T-helper 17 cell (primary cell): ENCODE data around the gene TSPAN9. TPM values are rescaled to one million over a fixed set of nuclear protein-coding genes. Genes with fewer than 3 reads are reported as not detected.

ENCODE experiments used
- ATAC-seq: fragments of 150-1000 bp; cut with Tn5 transposase; 2 replicates; pipeline ENCODE4 v1.10.0; 2021; ENCODE audit warnings: mild to moderate bottlenecking, moderate library complexity
- DNase-seq, 3 donors: peaks; one replicate each; pipeline versions ENCODE4 v3.0.0 to v3.0.0-alpha.2; 2020 to 2021
- H3K9me3 ChIP-seq: one replicate; pipeline ENCODE4 v1.7.0; 2013; ENCODE audit warnings: low read length, mild to moderate bottlenecking; ENCODE audit not compliant: control insufficient read depth, poor library complexity, severe bottlenecking
- H3K27ac Mint-ChIP-seq: one replicate; pipeline ENCODE4 v1.8.0; 2022; ENCODE audit warnings: mild to moderate bottlenecking, moderate library complexity, mixed read lengths
- H3K27me3 Mint-ChIP-seq: one replicate; pipeline ENCODE4 v1.8.0; 2022; ENCODE audit warnings: mixed read lengths
- H3K36me3 Mint-ChIP-seq: one replicate; pipeline ENCODE4 v1.8.0; 2022; ENCODE audit warnings: low read depth, mixed read lengths
- H3K4me1 Mint-ChIP-seq: one replicate; pipeline ENCODE4 v1.8.0; 2022; ENCODE audit warnings: mild to moderate bottlenecking, mixed read lengths
- H3K4me3 Mint-ChIP-seq: one replicate; pipeline ENCODE4 v1.8.0; 2022; ENCODE audit warnings: mild to moderate bottlenecking, moderate library complexity, mixed read lengths
- total RNA-seq, 4 donors: library from RNA in 2 of 4; stranded (reverse) in 2 of 4; gene quantifications; one replicate each; pipeline ENCODE4 v1.2.3 and lab custom pipeline; 2022 to 2026

The TSPAN9 gene
- total RNA-seq, 2 donors from 2014 or later = 1.4 to 24.2 TPM

GRCh38 chr12:3308063-3308462, 230.9 kb downstream of the TSPAN9 start:
- no peak overlapping the region for H3K27ac Mint-ChIP-seq

GRCh38 chr12:3308609-3309008, 231.4 kb downstream of the TSPAN9 start:
- H3K9me3 ChIP-seq = no peaks in the 10 kb centered on the region
- no peak for ATAC-seq
- no peak overlapping the region for H3K4me3 Mint-ChIP-seq
- H3K4me1 Mint-ChIP-seq = no peaks in the 10 kb centered on the region
- peaks cover 2% of the 10 kb centered on the region for H3K36me3 Mint-ChIP-seq
- no peak for DNase-seq
- H3K27me3 Mint-ChIP-seq = peaks cover 63% of the 10 kb centered on the region
- no peak overlapping the region for H3K27ac Mint-ChIP-seq

More at GRCh38 chr12:3308063-3308462, 230.9 kb downstream of the TSPAN9 start:
- Mint-ChIP-seq H3K36me3 (peaks cover 2% of the 10 kb centered on the region), H3K27me3 (peaks cover 61% of the 10 kb centered on the region), H3K4me1 (no peaks in the 10 kb centered on the region), H3K4me3 (no peak overlapping the region)
- ATAC-seq (no peak), DNase-seq (no peak)
- no peaks in the 10 kb centered on the region for H3K9me3 ChIP-seq

- Mint-ChIP-seq H3K4me3 (no peak overlapping the region), H3K27ac (no peak overlapping the region), H3K27me3 (peaks cover 64% of the 10 kb centered on the region), H3K36me3 (peaks cover 2% of the 10 kb centered on the region), H3K4me1 (no peaks in the 10 kb centered on the region)
- no peaks in the 10 kb centered on the region for H3K9me3 ChIP-seq
- ATAC-seq = no peak
- no peak for DNase-seq
These were observed 232.6 kb downstream of the TSPAN9 start for GRCh38 chr12:3309805-3310204.

DNA sequence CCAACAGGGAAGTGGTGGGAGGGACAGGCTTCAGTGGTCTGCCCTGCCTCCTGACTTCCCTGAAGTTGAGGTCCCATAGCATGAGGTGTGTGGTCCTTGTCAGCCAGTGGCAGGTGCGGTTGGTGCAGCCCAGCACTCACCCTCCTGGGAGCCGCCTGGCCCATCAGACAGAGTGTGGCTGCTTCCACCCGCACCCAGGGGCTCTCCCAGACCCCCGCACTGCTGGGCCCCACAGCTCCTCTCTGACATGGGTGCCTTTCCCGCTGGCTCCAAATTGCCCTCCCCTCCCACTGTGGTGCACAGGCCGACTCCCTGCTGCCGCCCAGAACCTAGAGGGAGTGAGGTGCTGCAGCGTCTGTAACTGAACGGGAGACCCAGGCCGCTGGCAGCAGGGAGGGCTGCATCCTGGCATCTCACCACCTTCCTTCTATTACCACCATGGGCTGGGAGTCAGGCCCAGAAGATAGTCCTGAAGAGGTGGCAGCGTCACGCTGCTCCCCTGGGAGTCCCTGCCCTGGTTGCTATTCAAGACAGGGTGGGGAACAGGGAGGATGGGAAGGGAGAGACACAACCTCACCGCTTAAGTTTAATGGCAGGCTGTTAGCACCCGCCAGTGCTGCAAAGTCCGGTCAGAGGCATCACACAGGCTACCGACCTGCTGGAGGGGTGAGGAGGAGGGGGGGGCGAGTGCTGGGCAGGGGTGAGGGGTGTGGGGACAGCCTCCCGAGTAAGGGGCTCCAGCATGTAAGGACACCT, 233.3 kb downstream of the TSPAN9 start:
- Mint-ChIP-seq H3K36me3 (peaks cover 2% of the 10 kb centered on the region), H3K4me1 (peaks cover under 1% of the 10 kb centered on the region), H3K27ac (no peak overlapping the region), H3K4me3 (no peak overlapping the region), H3K27me3 (peaks cover 69% of the 10 kb centered on the region)
- ATAC-seq (no peak), DNase-seq (no peak)
- H3K9me3 ChIP-seq = no peaks in the 10 kb centered on the region

- ATAC-seq = no peak
- Mint-ChIP-seq H3K27ac (no peak overlapping the region), H3K4me3 (no peak overlapping the region), H3K36me3 (peaks cover 2% of the 10 kb centered on the region), H3K4me1 (peaks cover 3% of the 10 kb centered on the region), H3K27me3 (peaks cover 74% of the 10 kb centered on the region)
- DNase-seq = no peak
- H3K9me3 ChIP-seq = no peaks in the 10 kb centered on the region
These were observed 233.8 kb downstream of the TSPAN9 start for GRCh38 chr12:3311027-3311402.

- no peak for ATAC-seq
- H3K36me3 Mint-ChIP-seq = peaks cover 2% of the 10 kb centered on the region
- H3K9me3 ChIP-seq = no peaks in the 10 kb centered on the region
- peaks cover 3% of the 10 kb centered on the region for H3K4me1 Mint-ChIP-seq
- no peak overlapping the region for H3K4me3 Mint-ChIP-seq
- H3K27me3 Mint-ChIP-seq = peaks cover 70% of the 10 kb centered on the region
- H3K27ac Mint-ChIP-seq = no peak overlapping the region
- no peak for DNase-seq
These were observed 234.4 kb downstream of the TSPAN9 start for GRCh38 chr12:3311491-3312103.

GRCh38 chr12:3313066-3313465, 235.9 kb downstream of the TSPAN9 start:
- Mint-ChIP-seq H3K27me3 (peaks cover 61% of the 10 kb centered on the region), H3K27ac (no peak overlapping the region), H3K36me3 (peaks cover under 1% of the 10 kb centered on the region), H3K4me3 (no peak overlapping the region), H3K4me1 (peaks cover 3% of the 10 kb centered on the region)
- H3K9me3 ChIP-seq = no peaks in the 10 kb centered on the region
- DNase-seq = no peak
- ATAC-seq = no peak

DNA sequence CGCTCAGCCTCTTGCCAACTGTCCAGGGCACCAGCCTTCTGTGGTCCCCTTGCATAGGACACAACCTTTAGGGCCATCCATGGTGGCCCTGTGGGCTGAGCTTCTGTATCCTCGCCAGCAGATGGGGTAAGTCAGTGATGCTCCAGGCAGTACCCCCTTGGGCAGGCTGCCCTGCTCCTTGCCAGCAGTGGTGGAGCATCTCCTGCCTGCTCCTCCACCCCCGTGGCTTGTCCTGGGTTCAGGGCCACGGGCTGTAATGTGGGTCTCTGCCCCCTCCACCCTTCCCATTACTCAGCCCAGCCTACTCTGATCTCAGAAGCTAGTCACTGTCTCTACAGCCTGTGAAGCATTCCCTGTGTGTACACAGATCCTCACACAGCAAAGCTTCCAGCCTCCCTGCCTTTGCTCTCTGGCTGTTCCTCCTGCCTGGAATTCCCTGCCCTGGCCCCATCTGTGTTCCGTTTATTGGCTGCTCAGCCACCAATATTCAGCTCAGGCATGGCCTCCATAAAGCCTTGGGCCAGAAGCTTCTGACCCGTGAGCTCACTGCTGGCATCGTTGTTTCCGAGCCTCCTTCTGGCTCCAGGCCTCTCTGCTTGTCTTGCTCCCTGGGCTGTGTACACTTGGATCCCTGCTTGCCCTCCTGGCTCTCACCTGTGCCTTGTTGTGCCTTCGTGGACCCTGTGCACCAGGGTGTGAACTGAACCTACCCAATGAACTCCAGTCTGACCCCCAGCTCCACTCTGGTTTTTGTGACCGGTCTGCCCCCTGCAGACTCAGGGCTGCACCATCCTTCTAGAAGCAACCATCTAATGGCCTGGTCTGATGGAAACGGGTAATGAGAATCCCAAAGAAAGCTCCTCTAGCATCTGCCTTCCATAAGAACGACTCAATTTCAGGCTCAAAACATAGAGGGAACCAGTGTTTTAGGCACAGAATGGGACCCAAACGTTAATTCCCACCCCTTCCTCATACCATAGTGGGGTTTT, 236.8 kb downstream of the TSPAN9 start:
- DNase-seq (no peak), ATAC-seq (peak; percentile 66)
- Mint-ChIP-seq H3K27me3 (peaks cover 55% of the 10 kb centered on the region), H3K36me3 (no peaks in the 10 kb centered on the region), H3K27ac (no peak overlapping the region), H3K4me1 (peaks cover 3% of the 10 kb centered on the region), H3K4me3 (no peak overlapping the region)
- no peaks in the 10 kb centered on the region for H3K9me3 ChIP-seq

GRCh38 chr12:3315201-3315661, 238.1 kb downstream of the TSPAN9 start:
- ATAC-seq (no peak), DNase-seq (no peak)
- Mint-ChIP-seq H3K4me1 (peaks cover 3% of the 10 kb centered on the region), H3K4me3 (no peak overlapping the region), H3K36me3 (no peaks in the 10 kb centered on the region), H3K27ac (peak overlapping the region; percentile 77), H3K27me3 (peaks cover 60% of the 10 kb centered on the region)
- no peaks in the 10 kb centered on the region for H3K9me3 ChIP-seq

DNA sequence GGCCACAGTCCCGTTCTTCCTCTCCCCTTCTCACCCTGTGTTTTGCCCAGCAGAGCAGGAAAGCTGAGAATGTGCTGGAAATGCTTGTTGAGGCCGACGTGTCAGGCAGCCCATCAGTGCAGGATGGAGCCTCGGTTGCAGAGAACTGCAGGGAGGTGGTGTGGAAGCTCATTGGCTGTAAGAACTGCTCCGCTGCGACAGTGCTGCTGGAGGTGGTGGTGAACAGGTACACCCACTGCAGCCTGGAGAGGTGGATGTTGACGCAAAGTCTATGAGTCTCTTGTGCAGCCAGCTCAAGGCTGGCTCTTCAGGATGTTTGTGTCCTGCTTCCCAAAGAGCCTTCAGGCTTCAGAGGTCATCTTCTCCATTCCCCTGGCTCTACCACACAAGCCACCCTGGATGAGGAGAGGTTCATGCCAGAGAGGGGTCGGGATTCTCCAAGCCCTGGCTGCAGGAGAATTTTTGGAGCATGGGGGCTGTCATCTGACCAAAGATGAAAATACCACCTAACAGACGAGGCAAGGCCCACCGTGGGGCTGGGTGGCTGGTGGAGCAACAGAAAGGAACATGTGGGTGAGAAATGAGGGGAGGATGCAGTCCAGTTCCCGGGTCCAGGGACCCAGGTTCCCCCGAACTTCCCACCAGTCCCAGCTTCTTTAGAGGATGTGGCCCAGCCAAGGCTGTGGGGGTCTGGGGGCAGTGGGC, 239.7 kb downstream of the TSPAN9 start:
- ATAC-seq = no peak
- peaks cover 3% of the 10 kb centered on the region for H3K4me1 Mint-ChIP-seq
- no peak for DNase-seq

GRCh38 chr12:3317481-3317815, 240.3 kb downstream of the TSPAN9 start:
- Mint-ChIP-seq H3K27me3 (peaks cover 59% of the 10 kb centered on the region), H3K36me3 (no peaks in the 10 kb centered on the region), H3K4me3 (no peak overlapping the region), H3K27ac (no peak overlapping the region), H3K4me1 (peaks cover 3% of the 10 kb centered on the region)
- DNase-seq (no peak), ATAC-seq (no peak)
- no peaks in the 10 kb centered on the region for H3K9me3 ChIP-seq

More for the DNA sequence above, 239.7 kb downstream of the TSPAN9 start:
- Mint-ChIP-seq H3K4me3 (no peak overlapping the region), H3K27ac (no peak overlapping the region), H3K36me3 (no peaks in the 10 kb centered on the region), H3K27me3 (peaks cover 58% of the 10 kb centered on the region)
- H3K9me3 ChIP-seq = no peaks in the 10 kb centered on the region

GRCh38 chr12:3317841-3318501, 240.8 kb downstream of the TSPAN9 start:
- no peak for DNase-seq
- Mint-ChIP-seq H3K27me3 (peaks cover 60% of the 10 kb centered on the region), H3K4me3 (no peak overlapping the region), H3K36me3 (no peaks in the 10 kb centered on the region), H3K4me1 (peaks cover 3% of the 10 kb centered on the region), H3K27ac (no peak overlapping the region)
- no peak for ATAC-seq
- H3K9me3 ChIP-seq = no peaks in the 10 kb centered on the region
